Osteocyte (in vitro differentiated cells): ENCODE results near the gene RABGGTA. TPM values are rescaled to one million over a fixed set of nuclear protein-coding genes. Genes with fewer than 3 reads are reported as not detected.

Experiments used
- DNase-seq: peaks from one replicate; pipeline ENCODE4 v3.0.0; 2021; ENCODE audit warnings: mixed read lengths; ENCODE audit not compliant: unreplicated experiment; ENCODE audit errors: extremely low spot score
- H3K27ac Mint-ChIP-seq: one replicate; pipeline ENCODE4 v1.8.0; 2021; ENCODE audit warnings: mild to moderate bottlenecking, mixed read lengths; ENCODE audit not compliant: unreplicated experiment
- H3K27me3 Mint-ChIP-seq: one replicate; pipeline ENCODE4 v1.8.0; 2021; ENCODE audit warnings: mixed read lengths; ENCODE audit not compliant: unreplicated experiment
- H3K36me3 Mint-ChIP-seq: one replicate; pipeline ENCODE4 v1.8.0; 2021; ENCODE audit warnings: mixed read lengths; ENCODE audit not compliant: unreplicated experiment
- H3K4me1 Mint-ChIP-seq: one replicate; pipeline ENCODE4 v1.8.0; 2021; ENCODE audit warnings: mixed read lengths; ENCODE audit not compliant: unreplicated experiment
- H3K4me3 Mint-ChIP-seq: one replicate; pipeline ENCODE4 v1.8.0; 2021; ENCODE audit warnings: mild to moderate bottlenecking, moderate library complexity, mixed read lengths; ENCODE audit not compliant: unreplicated experiment
- H3K9me3 Mint-ChIP-seq: one replicate; pipeline ENCODE4 v1.8.0; 2021; ENCODE audit warnings: mixed read lengths; ENCODE audit not compliant: unreplicated experiment
- CTCF ChIP-seq: fragments of 200-600 bp; sonication (generic); IDR thresholded peaks from 2 replicates; pipeline ENCODE4 v1.5.0; 2021; ENCODE audit warnings: antibody characterized with exemption, mild to moderate bottlenecking, moderate library complexity
- total RNA-seq: library from RNA; stranded (reverse); gene quantifications from 2 replicates; pipeline ENCODE4 v1.2.1, GENCODE V29; 2021

The RABGGTA gene
- total RNA-seq, 1 donor from 2014 or later = 30.8 TPM

GRCh38 chr14:24277606-24278321 lies 6.4 kb upstream of the RABGGTA start:
- H3K27ac Mint-ChIP-seq = no peak overlapping the region
- no peak overlapping the region for H3K4me3 Mint-ChIP-seq
- H3K4me1 Mint-ChIP-seq = peaks cover under 1% of the 10 kb centered on the region
- DNase-seq = no peak
- H3K36me3 Mint-ChIP-seq = no peaks in the 10 kb centered on the region
- H3K9me3 Mint-ChIP-seq = no peaks in the 10 kb centered on the region
- TF ChIP-seq CTCF = no peak
- no peaks in the 10 kb centered on the region for H3K27me3 Mint-ChIP-seq

GRCh38 chr14:24277071-24277470 lies 5.7 kb upstream of the RABGGTA start:
- no peak for TF ChIP-seq CTCF
- Mint-ChIP-seq H3K4me1 (peaks cover 7% of the 10 kb centered on the region), H3K9me3 (no peaks in the 10 kb centered on the region)

GRCh38 chr14:24274101-24274543 lies 2.7 kb upstream of the RABGGTA start:
- Mint-ChIP-seq H3K4me3 (no peak overlapping the region), H3K27ac (no peak overlapping the region)
- DNase-seq = no peak

More at GRCh38 chr14:24277071-24277470, 5.7 kb upstream of the RABGGTA start:
- DNase-seq = no peak
- Mint-ChIP-seq H3K27ac (no peak overlapping the region), H3K4me3 (no peak overlapping the region), H3K36me3 (no peaks in the 10 kb centered on the region), H3K27me3 (no peaks in the 10 kb centered on the region)

GRCh38 chr14:24273422-24273998 lies 2.1 kb upstream of the RABGGTA start:
- DNase-seq = no peak
- H3K4me3 Mint-ChIP-seq = no peak overlapping the region
- no peaks in the 10 kb centered on the region for H3K9me3 Mint-ChIP-seq
- H3K27ac Mint-ChIP-seq = no peak overlapping the region
- no peaks in the 10 kb centered on the region for H3K27me3 Mint-ChIP-seq
- peaks cover 14% of the 10 kb centered on the region for H3K4me1 Mint-ChIP-seq
- no peaks in the 10 kb centered on the region for H3K36me3 Mint-ChIP-seq
- TF ChIP-seq CTCF = no peak

More at GRCh38 chr14:24274101-24274543, 2.7 kb upstream of the RABGGTA start:
- no peak for TF ChIP-seq CTCF
- H3K4me1 Mint-ChIP-seq = peaks cover 14% of the 10 kb centered on the region
- no peaks in the 10 kb centered on the region for H3K27me3 Mint-ChIP-seq
- no peaks in the 10 kb centered on the region for H3K9me3 Mint-ChIP-seq
- no peaks in the 10 kb centered on the region for H3K36me3 Mint-ChIP-seq

- no peaks in the 10 kb centered on the region for H3K36me3 Mint-ChIP-seq
- DNase-seq = no peak
- no peak for TF ChIP-seq CTCF
- H3K9me3 Mint-ChIP-seq = no peaks in the 10 kb centered on the region
- H3K27ac Mint-ChIP-seq = peak overlapping the region; percentile 89
- H3K4me3 Mint-ChIP-seq = peak overlapping the region; percentile 93
- H3K4me1 Mint-ChIP-seq = peaks cover 14% of the 10 kb centered on the region
- no peaks in the 10 kb centered on the region for H3K27me3 Mint-ChIP-seq
Measured at GRCh38 chr14:24272467-24272866, 1.1 kb upstream of the RABGGTA start.
